Natural killer cell (primary cell): ENCODE results near the gene UBL4B. TPM values are rescaled to one million over a fixed set of nuclear protein-coding genes. Genes with fewer than 3 reads are reported as not detected.

Experiments
- ATAC-seq, 3 donors: fragments of 150-1000 bp in 2 of 3; fragments of 200-7000 bp in 1 of 3; cut with Tn5 transposase; 1 replicate in 1 of 3; 2 replicates in 2 of 3; pipeline ENCODE4 v1.10.0; 2021; ENCODE audit warnings: mild to moderate bottlenecking in 2 of 3, moderate library complexity in 2 of 3
- DNase-seq, 2 donors: peaks; one replicate each; pipeline versions ENCODE4 v3.0.0 to v3.0.0-alpha.2; 2013 to 2021; ENCODE audit warnings: mixed read lengths in 1 of 2
- H3K27ac ChIP-seq: one replicate; pipeline ENCODE4 v1.5.1; 2013; ENCODE audit warnings: mild to moderate bottlenecking, low read length
- H3K27me3 ChIP-seq: one replicate; pipeline ENCODE4 v1.6.1; 2013; ENCODE audit warnings: low read length; ENCODE audit not compliant: control insufficient read depth, insufficient read depth
- H3K36me3 ChIP-seq: one replicate; pipeline ENCODE4 v1.6.1; 2013; ENCODE audit warnings: low read length; ENCODE audit not compliant: control insufficient read depth, insufficient read depth
- H3K4me1 ChIP-seq: one replicate; pipeline ENCODE4 v1.6.1; 2013; ENCODE audit warnings: low read length; ENCODE audit not compliant: control insufficient read depth, insufficient read depth
- H3K4me3 ChIP-seq: one replicate; pipeline ENCODE4 v1.5.1; 2013; ENCODE audit warnings: low read length
- H3K9me3 ChIP-seq: one replicate; pipeline ENCODE4 v1.6.1; 2013; ENCODE audit warnings: low read length; ENCODE audit not compliant: control insufficient read depth, insufficient read depth
- H3K27ac Mint-ChIP-seq, 2 donors: one replicate each; pipeline ENCODE4 v1.8.0; 2022; ENCODE audit warnings: mild to moderate bottlenecking in 2 of 2, mixed read lengths in 2 of 2, moderate library complexity in 1 of 2
- H3K27me3 Mint-ChIP-seq, 2 donors: one replicate each; pipeline ENCODE4 v1.8.0; 2022; ENCODE audit warnings: low read depth in 2 of 2, mixed read lengths in 2 of 2
- H3K36me3 Mint-ChIP-seq: one replicate; pipeline ENCODE4 v1.8.0; 2022; ENCODE audit warnings: mixed read lengths
- H3K4me1 Mint-ChIP-seq, 2 donors: one replicate each; pipeline ENCODE4 v1.8.0; 2022; ENCODE audit warnings: mixed read lengths in 2 of 2
- H3K4me3 Mint-ChIP-seq: one replicate; pipeline ENCODE4 v1.8.0; 2022; ENCODE audit warnings: mild to moderate bottlenecking, moderate library complexity, mixed read lengths
- H3K9me3 Mint-ChIP-seq, 2 donors: one replicate each; pipeline ENCODE4 v1.8.0; 2022; ENCODE audit warnings: mixed read lengths in 2 of 2
- CTCF ChIP-seq: fragments of 200-600 bp; IDR thresholded peaks from one replicate; pipeline ENCODE4 v1.8.0; 2022; ENCODE audit warnings: antibody characterized with exemption
- WGBS: methylation state at CpG from one replicate; pipeline ENCODE4 v1.1.7; 2013; ENCODE audit warnings: missing lambda C conversion rate; ENCODE audit not compliant: insufficient coverage; 5-methylcytosine and 5-hydroxymethylcytosine counted together
- intact Hi-C: fragments of 100-400 bp; cut with micrococcal nuclease; formaldehyde crosslinking; loops from one replicate; pipeline ENCODE4 v1.14.2; 2022
- total RNA-seq, 4 donors: library from RNA; stranded (reverse); fragments of 120-200 nt in 1 of 4; gene quantifications; one replicate each; pipeline versions ENCODE4 v1.2.3 to v1.2.4, GENCODE V29; 2013 to 2022

UBL4B gene
- total RNA-seq, 3 donors from 2014 or later (not counting 1 experiment from before 2014, with no cell fraction given): not detected

- no peak for ATAC-seq
- Mint-ChIP-seq H3K4me1 (no peaks in the 10 kb centered on the region), H3K27me3 (peaks cover 11 to 20% of the 10 kb centered on the region in 2 donors), H3K4me3 (no peak overlapping the region), H3K9me3 (no peaks in the 10 kb centered on the region), H3K36me3 (no peaks in the 10 kb centered on the region), H3K27ac (no peak overlapping the region)
- no peaks in the 10 kb centered on the region for H3K9me3 ChIP-seq
- intact Hi-C loops: no loop called here
- no peak for DNase-seq
- no peak overlapping the region for H3K4me3 ChIP-seq
- H3K27ac ChIP-seq: no peak overlapping the region
- WGBS: 72% methylated on average over 5 of the region's 5 CpGs
- TF ChIP-seq CTCF: no peak
- no peaks in the 10 kb centered on the region for H3K27me3 ChIP-seq
- H3K4me1 ChIP-seq: no peaks in the 10 kb centered on the region
- no peaks in the 10 kb centered on the region for H3K36me3 ChIP-seq
Measured at GRCh38 chr1:110114784-110115183, 2.5 kb downstream of the UBL4B start.

GRCh38 chr1:110118636-110119396 lies 6.6 kb downstream of the UBL4B start:
- Histone ChIP-seq H3K4me3 (no peak overlapping the region), H3K27ac (no peak overlapping the region), H3K27me3 (no peaks in the 10 kb centered on the region), H3K36me3 (no peaks in the 10 kb centered on the region), H3K4me1 (no peaks in the 10 kb centered on the region), H3K9me3 (peaks cover 9% of the 10 kb centered on the region)
- ATAC-seq (no peak), DNase-seq (no peak)
- WGBS: 76% methylated on average over 7 of the region's 7 CpGs
- Mint-ChIP-seq H3K27ac (no peak overlapping the region), H3K36me3 (no peaks in the 10 kb centered on the region), H3K9me3 (peaks cover 2 to 6% of the 10 kb centered on the region in 2 donors), H3K4me3 (no peak overlapping the region), H3K4me1 (peaks cover 10 to 12% of the 10 kb centered on the region in 2 donors), H3K27me3 (peaks cover 13 to 26% of the 10 kb centered on the region in 2 donors)
- intact Hi-C loops: no loop called here
- no peak for TF ChIP-seq CTCF

DNA sequence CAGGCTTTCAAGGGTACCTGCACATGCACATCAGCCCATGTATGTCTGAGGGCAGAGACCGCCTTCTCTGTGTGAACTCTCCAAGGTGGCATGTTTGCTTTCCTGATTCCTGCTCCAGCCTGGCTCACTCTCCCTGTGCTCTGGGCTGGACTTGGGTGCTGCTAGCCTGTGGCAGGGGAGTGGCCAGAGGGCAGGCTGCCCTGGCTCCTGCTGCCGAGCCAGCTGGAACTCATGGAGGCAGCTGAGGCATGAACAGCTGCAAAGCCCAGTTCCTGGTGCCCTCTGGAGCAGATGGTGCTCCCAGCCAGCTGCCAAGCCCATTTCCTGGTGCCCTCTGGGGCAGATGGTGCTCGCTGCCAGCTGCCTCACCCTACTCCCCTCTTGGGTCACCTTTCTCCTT lies 7.6 kb downstream of the UBL4B start:
- ATAC-seq (no peak), DNase-seq (no peak)
- Histone ChIP-seq H3K27ac (no peak overlapping the region), H3K4me1 (no peaks in the 10 kb centered on the region), H3K4me3 (no peak overlapping the region), H3K36me3 (no peaks in the 10 kb centered on the region), H3K27me3 (no peaks in the 10 kb centered on the region), H3K9me3 (peaks cover 9% of the 10 kb centered on the region)
- H3K27ac Mint-ChIP-seq: peak overlapping the region; percentile 85
- H3K36me3 Mint-ChIP-seq: no peaks in the 10 kb centered on the region
- H3K4me1 Mint-ChIP-seq: peaks cover 10 to 12% of the 10 kb centered on the region in 2 donors
- intact Hi-C loops: no loop called here
- TF ChIP-seq CTCF: no peak
- 85% methylated on average over 3 of the region's 3 CpGs for WGBS
- no peak overlapping the region for H3K4me3 Mint-ChIP-seq
- peaks cover 2 to 6% of the 10 kb centered on the region in 2 donors for H3K9me3 Mint-ChIP-seq
- peaks cover 20 to 24% of the 10 kb centered on the region in 2 donors for H3K27me3 Mint-ChIP-seq
